GM10266 (cell line): ENCODE measurements around the gene FBXL14.

ENCODE experiments used
- DNase-seq: peaks from one replicate; pipeline ENCODE4 v3.0.0; 2012; ENCODE audit errors: extremely low spot score
- TF ChIP-seq, protein P1 (sequence below): IDR thresholded peaks from 2 replicates; pipeline ENCODE4 v1.5.1; 2012; ENCODE audit warnings: mild to moderate bottlenecking, low read depth; ENCODE audit not compliant: control insufficient read depth, insufficient read depth; ENCODE audit errors: missing control alignments

Gene FBXL14

GRCh38 chr12:1529228-1529861 is 65.0 kb downstream of the FBXL14 start:
- no peak for DNase-seq
- TF ChIP-seq, protein P1, sequence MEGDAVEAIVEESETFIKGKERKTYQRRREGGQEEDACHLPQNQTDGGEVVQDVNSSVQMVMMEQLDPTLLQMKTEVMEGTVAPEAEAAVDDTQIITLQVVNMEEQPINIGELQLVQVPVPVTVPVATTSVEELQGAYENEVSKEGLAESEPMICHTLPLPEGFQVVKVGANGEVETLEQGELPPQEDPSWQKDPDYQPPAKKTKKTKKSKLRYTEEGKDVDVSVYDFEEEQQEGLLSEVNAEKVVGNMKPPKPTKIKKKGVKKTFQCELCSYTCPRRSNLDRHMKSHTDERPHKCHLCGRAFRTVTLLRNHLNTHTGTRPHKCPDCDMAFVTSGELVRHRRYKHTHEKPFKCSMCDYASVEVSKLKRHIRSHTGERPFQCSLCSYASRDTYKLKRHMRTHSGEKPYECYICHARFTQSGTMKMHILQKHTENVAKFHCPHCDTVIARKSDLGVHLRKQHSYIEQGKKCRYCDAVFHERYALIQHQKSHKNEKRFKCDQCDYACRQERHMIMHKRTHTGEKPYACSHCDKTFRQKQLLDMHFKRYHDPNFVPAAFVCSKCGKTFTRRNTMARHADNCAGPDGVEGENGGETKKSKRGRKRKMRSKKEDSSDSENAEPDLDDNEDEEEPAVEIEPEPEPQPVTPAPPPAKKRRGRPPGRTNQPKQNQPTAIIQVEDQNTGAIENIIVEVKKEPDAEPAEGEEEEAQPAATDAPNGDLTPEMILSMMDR: no peak

GRCh38 chr12:1528791-1529190 is 65.6 kb downstream of the FBXL14 start:
- TF ChIP-seq, protein P1: no peak
- no peak for DNase-seq

DNA sequence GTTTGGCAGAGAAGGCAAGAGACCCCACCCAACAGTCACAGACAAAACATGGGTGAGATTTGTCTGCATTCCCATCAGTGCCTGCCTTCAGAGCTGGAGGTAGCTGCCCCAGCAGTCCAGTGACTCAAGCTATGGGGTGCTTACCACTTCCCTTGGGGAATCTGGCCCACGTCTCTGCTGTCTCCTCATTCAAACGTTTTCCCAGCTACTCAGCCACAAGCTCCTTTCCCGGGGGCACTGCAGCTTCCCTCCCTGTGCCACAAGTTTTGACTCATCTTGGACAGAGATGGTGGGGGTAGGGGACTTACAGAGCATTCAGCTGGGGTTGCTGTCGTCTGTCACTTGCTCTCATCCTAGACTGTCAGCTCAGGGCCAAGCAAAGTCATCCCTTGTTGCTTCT is 66.6 kb downstream of the FBXL14 start:
- TF ChIP-seq, protein P1: no peak
- no peak for DNase-seq

- TF ChIP-seq, protein P1: no peak
- no peak for DNase-seq
These were observed 68.5 kb downstream of the FBXL14 start for GRCh38 chr12:1525858-1526257.

DNA sequence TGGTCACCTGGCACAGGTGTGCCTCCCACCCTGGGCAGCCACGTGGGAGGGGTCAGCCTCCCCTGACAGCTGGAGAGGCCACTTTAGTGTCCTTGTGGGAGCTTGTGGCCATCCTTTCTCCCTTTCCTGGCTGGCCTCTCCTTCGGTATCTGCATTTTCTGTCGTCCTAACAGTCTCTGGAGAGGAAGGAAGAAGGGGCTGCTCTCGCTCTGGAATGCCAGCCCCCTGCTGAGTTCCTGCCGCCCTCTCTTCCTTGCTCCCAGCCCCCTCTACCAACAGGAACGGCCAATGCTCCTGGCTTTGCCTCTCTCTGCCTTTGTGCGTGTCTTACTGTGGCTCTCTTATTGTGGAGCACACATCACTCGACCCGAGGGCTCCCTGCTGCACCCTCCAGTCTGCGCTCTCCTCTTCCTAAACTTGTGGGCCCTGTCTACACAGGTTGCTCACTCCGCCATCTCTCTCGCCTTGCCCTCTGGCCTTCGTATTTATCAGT is 70.8 kb downstream of the FBXL14 start:
- DNase-seq: no peak
- TF ChIP-seq, protein P1: no peak

DNA sequence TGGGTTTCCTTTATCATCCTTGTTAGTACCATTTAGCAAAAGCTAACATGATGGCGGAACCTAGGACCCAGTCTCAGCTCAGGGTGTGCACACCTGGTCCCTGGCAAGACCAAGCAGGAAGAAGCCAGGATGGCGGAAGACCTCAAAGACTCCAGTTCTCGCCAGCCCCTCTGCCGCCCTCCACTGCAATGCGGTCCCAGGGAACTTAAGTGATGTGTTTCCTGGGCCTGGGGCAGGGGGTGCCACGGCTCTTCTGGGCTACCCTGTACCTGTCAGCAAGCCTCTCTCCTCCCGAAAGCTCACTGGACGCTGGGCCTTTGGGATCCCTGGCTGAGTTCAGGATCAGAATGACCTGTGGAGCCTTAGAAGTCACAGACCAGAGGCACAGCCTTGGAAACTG is 71.3 kb downstream of the FBXL14 start:
- DNase-seq: no peak
- TF ChIP-seq, protein P1: no peak

DNA sequence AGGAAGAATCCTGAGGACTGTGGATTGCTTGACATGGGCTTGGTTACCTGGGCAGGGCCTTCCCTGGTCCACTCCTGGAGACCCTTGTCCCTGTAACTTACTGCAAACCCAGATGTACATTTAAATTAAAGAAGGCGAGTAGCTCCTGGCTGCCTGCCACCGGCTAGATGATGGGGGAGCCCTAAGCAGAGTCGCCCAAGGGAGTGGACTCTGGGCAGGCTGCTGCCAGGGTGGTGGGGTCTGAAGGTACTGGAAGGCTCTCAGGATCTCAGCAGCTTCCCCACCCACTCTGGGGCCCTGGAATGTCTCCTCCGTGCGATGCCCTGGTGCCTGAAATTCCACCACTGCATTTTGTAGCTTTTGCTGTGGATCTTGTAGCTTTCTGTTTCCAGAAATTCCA is 74.7 kb downstream of the FBXL14 start:
- DNase-seq: no peak
- TF ChIP-seq, protein P1: no peak
